ENCODE results near the gene PLXND1. TPM values are rescaled to one million over a fixed set of nuclear protein-coding genes. Genes with fewer than 3 reads are reported as not detected.

PLXND1 gene
- total RNA-seq, 1 donor from 2014 or later = 56.9 TPM

DNA sequence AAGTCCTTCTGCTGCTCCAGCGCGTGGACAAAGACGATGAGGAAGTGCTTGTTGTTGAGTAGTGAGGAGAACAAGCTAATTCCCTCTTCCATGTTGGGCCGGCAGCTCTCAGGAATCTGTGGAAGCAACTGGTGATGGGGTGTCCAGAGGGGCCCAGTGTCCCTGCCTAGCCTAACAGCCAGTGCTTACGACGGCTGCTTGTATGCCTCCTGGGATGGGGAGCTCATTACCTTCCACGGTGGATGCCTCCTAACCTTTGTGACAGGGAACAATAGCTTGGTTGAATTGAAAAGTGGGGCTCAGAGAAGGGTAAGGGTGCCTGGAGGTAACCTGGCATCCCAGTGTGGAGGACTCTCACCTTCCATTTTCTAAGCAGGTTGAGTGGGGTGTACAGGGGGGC is 40.6 kb downstream of the PLXND1 start:
- TF ChIP-seq, protein P1, sequence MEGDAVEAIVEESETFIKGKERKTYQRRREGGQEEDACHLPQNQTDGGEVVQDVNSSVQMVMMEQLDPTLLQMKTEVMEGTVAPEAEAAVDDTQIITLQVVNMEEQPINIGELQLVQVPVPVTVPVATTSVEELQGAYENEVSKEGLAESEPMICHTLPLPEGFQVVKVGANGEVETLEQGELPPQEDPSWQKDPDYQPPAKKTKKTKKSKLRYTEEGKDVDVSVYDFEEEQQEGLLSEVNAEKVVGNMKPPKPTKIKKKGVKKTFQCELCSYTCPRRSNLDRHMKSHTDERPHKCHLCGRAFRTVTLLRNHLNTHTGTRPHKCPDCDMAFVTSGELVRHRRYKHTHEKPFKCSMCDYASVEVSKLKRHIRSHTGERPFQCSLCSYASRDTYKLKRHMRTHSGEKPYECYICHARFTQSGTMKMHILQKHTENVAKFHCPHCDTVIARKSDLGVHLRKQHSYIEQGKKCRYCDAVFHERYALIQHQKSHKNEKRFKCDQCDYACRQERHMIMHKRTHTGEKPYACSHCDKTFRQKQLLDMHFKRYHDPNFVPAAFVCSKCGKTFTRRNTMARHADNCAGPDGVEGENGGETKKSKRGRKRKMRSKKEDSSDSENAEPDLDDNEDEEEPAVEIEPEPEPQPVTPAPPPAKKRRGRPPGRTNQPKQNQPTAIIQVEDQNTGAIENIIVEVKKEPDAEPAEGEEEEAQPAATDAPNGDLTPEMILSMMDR (conservative IDR thresholded peaks at IDR 0.05) = no peak

DNA sequence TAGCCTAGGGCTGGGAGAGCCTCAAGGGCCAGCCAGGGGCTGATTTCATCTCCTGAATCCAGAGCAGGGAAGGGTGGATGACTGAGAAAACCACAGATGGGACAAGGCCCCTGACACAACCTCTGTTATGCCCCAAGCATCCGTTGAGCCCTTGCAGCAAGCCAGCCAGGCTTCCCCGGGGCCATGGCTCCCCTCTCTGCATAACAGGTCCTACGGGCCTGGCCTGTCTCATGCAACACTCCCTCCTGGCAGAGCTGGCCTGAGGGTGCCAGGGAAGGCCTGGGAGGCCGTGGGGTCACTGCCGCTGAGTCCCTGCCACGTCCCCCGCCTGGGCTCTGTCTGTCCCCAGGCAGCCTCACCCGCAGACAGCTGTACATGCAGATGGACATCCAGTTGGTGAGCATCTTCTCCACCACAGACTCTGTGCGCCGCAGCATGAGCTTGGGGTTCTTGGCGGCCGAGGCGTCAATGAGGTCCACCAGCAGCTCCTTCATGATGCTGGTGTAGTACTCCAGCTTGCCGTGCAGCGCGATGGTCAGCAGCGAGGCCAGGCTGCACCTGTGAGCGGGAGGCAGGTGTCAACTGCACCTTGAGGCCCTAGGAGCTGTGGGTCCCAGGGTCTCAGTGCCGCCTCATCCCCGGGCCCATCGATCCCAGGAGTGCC is 41.4 kb downstream of the PLXND1 start:
- peaks cover 5% of the 10 kb centered on the region for H3K36me3 Mint-ChIP-seq
- H3K4me1 Mint-ChIP-seq (ENCODE audit: unreplicated experiment) = peaks cover 6% of the 10 kb centered on the region
- H3K27ac Mint-ChIP-seq = no peak overlapping the region
- DNase-seq (ENCODE audit: extremely low spot score, unreplicated experiment) = no peak
- TF ChIP-seq, protein P1 (conservative IDR thresholded peaks at IDR 0.05) = no peak
- H3K27me3 Mint-ChIP-seq = no peaks in the 10 kb centered on the region
- no peak overlapping the region for H3K4me3 Mint-ChIP-seq
- no peaks in the 10 kb centered on the region for H3K9me3 Mint-ChIP-seq

More for the DNA sequence above, 40.6 kb downstream of the PLXND1 start:
- Mint-ChIP-seq H3K36me3 (no peaks in the 10 kb centered on the region), H3K27ac (no peak overlapping the region), H3K4me3 (no peak overlapping the region), H3K9me3 (no peaks in the 10 kb centered on the region), H3K27me3 (no peaks in the 10 kb centered on the region), H3K4me1 (ENCODE audit: unreplicated experiment) (peaks cover under 1% of the 10 kb centered on the region)
- DNase-seq (ENCODE audit: extremely low spot score, unreplicated experiment) = no peak

DNA sequence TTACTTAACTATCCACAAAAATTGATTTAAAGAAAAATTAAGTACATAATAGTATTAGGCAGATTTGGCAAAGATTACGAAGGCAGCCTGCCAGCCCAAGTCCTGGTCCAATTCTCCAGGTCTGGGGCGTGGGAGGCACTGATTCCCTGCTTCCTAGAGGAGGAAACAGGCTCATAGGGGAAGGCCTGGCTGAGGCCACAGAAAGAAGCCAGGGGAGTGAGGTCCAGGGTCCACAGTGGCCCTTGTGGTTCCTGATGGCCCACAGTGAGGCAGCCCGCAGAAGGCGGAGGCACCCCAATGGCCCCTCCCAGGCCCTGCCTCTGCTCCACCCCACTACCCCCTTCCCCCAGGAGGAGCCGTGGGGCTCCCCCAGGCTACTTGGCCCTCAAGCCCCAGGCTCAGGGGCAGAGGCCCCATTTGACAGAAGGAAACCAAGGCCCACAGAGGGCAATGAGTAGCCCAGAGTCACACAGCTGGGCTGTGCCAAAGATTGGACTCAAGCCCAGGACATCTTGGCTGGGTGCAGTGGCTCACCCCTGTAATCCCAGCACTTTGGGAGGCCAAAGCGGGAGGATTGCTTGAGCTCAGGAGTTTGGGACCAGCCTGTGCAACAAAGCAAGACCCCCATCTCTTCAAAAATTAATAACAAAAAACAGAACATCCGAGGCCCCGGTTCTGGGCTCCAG is 42.5 kb downstream of the PLXND1 start:
- H3K9me3 Mint-ChIP-seq = no peaks in the 10 kb centered on the region

DNA sequence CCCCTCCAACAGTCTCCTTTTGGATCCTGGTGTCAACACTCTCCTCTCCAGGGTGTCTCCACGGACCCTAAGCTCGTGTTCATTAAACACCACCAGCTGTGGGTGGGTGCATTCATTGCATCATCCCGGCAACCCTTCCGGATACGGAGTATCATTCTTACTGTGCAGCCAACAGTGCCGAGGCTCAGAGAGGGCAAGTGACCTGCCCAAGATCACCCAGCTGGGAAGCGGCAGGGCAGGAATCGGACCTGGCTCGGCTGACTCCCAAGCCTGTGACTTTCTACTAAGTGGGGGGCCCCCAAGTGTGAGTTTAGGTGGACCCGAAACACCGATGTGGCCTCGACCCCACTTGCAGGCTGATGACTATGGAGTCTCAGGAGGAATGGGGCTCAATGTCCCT is 43.1 kb downstream of the PLXND1 start:
- H3K9me3 Mint-ChIP-seq = no peaks in the 10 kb centered on the region
- H3K4me1 Mint-ChIP-seq (ENCODE audit: unreplicated experiment) = peaks cover 7% of the 10 kb centered on the region
- no peaks in the 10 kb centered on the region for H3K27me3 Mint-ChIP-seq
- no peak overlapping the region for H3K27ac Mint-ChIP-seq
- H3K36me3 Mint-ChIP-seq = peaks cover 5% of the 10 kb centered on the region
- no peak for DNase-seq (ENCODE audit: extremely low spot score, unreplicated experiment)
- no peak overlapping the region for H3K4me3 Mint-ChIP-seq
- TF ChIP-seq, protein P1 (conservative IDR thresholded peaks at IDR 0.05) = no peak

More for the DNA sequence above, 42.5 kb downstream of the PLXND1 start:
- Mint-ChIP-seq H3K4me1 (ENCODE audit: unreplicated experiment) (peaks cover 6% of the 10 kb centered on the region), H3K36me3 (peaks cover 5% of the 10 kb centered on the region), H3K4me3 (no peak overlapping the region), H3K27ac (no peak overlapping the region), H3K27me3 (no peaks in the 10 kb centered on the region)
- TF ChIP-seq, protein P1 (conservative IDR thresholded peaks at IDR 0.05) = no peak
- DNase-seq (ENCODE audit: extremely low spot score, unreplicated experiment) = no peak

DNA sequence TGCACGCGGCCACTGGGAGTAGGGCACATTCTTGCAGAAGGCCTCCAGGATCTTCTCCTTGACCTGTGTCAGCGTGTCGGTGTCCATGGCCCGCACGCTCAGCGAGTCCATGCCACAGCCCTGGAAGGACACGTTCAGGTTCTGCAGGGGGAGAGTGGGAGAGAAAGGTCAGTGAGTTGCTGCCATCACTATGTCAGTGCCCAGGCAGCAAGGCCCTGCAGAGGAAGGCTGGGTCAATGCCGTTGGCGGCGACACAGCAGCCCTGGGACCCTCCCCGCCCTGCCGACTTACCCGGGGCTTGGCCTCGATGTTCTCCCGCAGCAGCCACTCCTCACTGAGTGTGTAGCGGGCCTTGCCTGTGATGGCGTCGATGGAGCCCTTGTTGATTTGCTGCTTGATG is 43.7 kb downstream of the PLXND1 start:
- TF ChIP-seq, protein P1 (conservative IDR thresholded peaks at IDR 0.05) = no peak
- Mint-ChIP-seq H3K36me3 (peaks cover 5% of the 10 kb centered on the region), H3K4me3 (no peak overlapping the region), H3K27ac (no peak overlapping the region), H3K9me3 (no peaks in the 10 kb centered on the region), H3K27me3 (no peaks in the 10 kb centered on the region), H3K4me1 (ENCODE audit: unreplicated experiment) (peaks cover 13% of the 10 kb centered on the region)
- DNase-seq (ENCODE audit: extremely low spot score, unreplicated experiment) = no peak
